Hepatocyte (in vitro differentiated cells): ENCODE measurements around the gene C6orf132.

ENCODE experiments used
- CTCF ChIP-seq: fragments of 200-600 bp; sonication (generic); IDR thresholded peaks from 2 replicates; pipeline ENCODE4 v1.5.1; 2016; ENCODE audit warnings: antibody characterized with exemption, mild to moderate bottlenecking; ENCODE audit not compliant: poor library complexity
- EZH2 ChIP-seq: fragments of 200-600 bp; sonication (generic); IDR thresholded peaks from 2 replicates; pipeline ENCODE4 v1.6.1; 2016; ENCODE audit warnings: antibody characterized with exemption, mild to moderate bottlenecking, borderline replicate concordance
- EZH2phosphoT487 ChIP-seq: fragments of 200-600 bp; sonication (generic); IDR thresholded peaks from one replicate; pipeline ENCODE4 v1.6.1; 2018; ENCODE audit warnings: antibody characterized with exemption, mild to moderate bottlenecking, low read depth, moderate library complexity; ENCODE audit not compliant: unreplicated experiment, severe bottlenecking

- TF ChIP-seq CTCF (no peak), EZH2 (no peak), EZH2phosphoT487 (no peak)
Measured at GRCh38 chr6:42071881-42072583, 70.4 kb downstream of the C6orf132 start.
